Keratinocyte (primary cell): ENCODE data around the gene ERC2.

ENCODE experiments used
- CTCF ChIP-seq, 3 experiments: IDR thresholded peaks in 1 of 3; conservative IDR thresholded peaks in 1 of 3; optimal IDR thresholded peaks in 1 of 3; 2 replicates in 2 of 3; 3 replicates in 1 of 3; pipeline versions ENCODE3 to v1.5.1; 2011; ENCODE audit warnings: low read length in 3 of 3, mild to moderate bottlenecking in 3 of 3, moderate library complexity in 2 of 3, control low read depth in 1 of 3, inconsistent platforms in 1 of 3; ENCODE audit not compliant: insufficient read depth in 2 of 3; ENCODE audit errors: extremely low read depth in 1 of 3
- EZH2 ChIP-seq: IDR thresholded peaks from one replicate; pipeline ENCODE4 v1.6.1; 2012; ENCODE audit warnings: inconsistent platforms, mild to moderate bottlenecking, low read length, moderate library complexity

DNA sequence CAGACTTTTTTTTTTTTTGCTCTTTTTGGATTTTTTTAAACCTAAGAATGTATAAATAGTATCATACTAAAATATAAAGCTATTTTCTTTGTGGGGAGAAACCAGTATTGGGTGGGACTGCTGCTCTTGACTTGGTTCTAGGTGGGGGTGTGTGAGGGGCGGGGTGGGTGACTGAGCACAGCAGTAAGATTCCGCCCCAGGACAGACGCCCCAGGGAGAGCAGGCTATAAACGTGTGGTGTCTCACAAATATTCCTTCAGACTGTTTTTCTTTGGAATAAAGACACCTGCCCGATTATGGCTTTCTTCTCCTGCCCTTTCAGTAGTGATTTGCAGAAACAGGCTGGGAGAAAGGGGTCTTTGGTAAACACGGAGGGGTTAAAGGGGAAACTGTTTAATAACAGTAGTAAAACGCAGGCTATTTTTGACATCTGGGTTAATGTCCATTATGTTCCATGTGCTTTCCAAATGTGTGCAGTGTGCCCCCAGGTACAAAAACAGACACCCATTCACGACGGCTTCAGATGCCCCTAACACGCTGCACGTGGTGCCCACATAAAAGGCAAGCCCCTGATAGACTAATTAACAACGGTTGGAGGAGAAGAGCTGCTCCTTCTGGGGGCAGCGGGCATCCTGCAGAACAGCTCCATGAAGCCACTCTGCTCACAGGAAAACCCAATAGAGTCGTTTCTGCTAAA, 952.6 kb downstream of the ERC2 start:
- TF ChIP-seq CTCF (optimal IDR thresholded peaks at IDR 0.05 in 1 of 3, IDR thresholded peaks at IDR 0.05 in 1 of 3, conservative IDR thresholded peaks at IDR 0.05 in 1 of 3; ENCODE audit: extremely low read depth in 1 of 3, insufficient read depth in 2 of 3, low read length in 3 of 3): no peak
- no peak for TF ChIP-seq EZH2
